Panc1 (cell line): Measurements from ENCODE around the gene FOXJ2. TPM values are rescaled to one million over a fixed set of nuclear protein-coding genes. Genes with fewer than 3 reads are reported as not detected.

Experiments
- ATAC-seq: fragments of 200-7000 bp; cut with Tn5 transposase; 2 replicates; pipeline ENCODE4 v1.9.1; 2020; ENCODE audit warnings: mild to moderate bottlenecking, moderate library complexity
- BruUV-seq: library from RNA; stranded (reverse); fragments of 400-500 nt; replicated peaks from 2 replicates; lab custom pipeline; 2021; lab: Mats Ljungman, UMichigan
- CTCF ChIA-PET: fragments of 300-600 bp; sonication (Branson Sonifier 250); formaldehyde crosslinking; loops from one replicate; lab custom pipeline; 2022; ENCODE audit warnings: antibody characterized with exemption; lab: Charles Lee
- POLR2A ChIA-PET: fragments of 300-600 bp; sonication (Branson Sonifier 250); formaldehyde crosslinking; loops from one replicate; lab custom pipeline; 2022; ENCODE audit warnings: antibody characterized with exemption; lab: Charles Lee
- DNase-seq: peaks from one replicate; pipeline ENCODE4 v3.0.0-alpha.2; 2010; ENCODE audit warnings: low read depth, low spot score
- H3K27ac ChIP-seq: 2 replicates; pipeline ENCODE4 v1.5.1; 2011; ENCODE audit warnings: mild to moderate bottlenecking, low read length, inconsistent platforms
- H3K27me3 ChIP-seq: fragments of 200-500 bp; sonication (Bioruptor generic); 2 replicates; pipeline ENCODE4 v1.6.0; 2014; ENCODE audit warnings: low read length, inconsistent platforms; ENCODE audit not compliant: control insufficient read depth, insufficient read depth
- H3K36me3 ChIP-seq: fragments of 200-500 bp; sonication (Bioruptor generic); 2 replicates; pipeline ENCODE4 v1.5.1; 2014; ENCODE audit warnings: inconsistent platforms, mild to moderate bottlenecking, low read length, moderate library complexity; ENCODE audit not compliant: control insufficient read depth, insufficient read depth
- H3K4me1 ChIP-seq: 2 replicates; pipeline ENCODE4 v1.5.1; 2011; ENCODE audit warnings: inconsistent platforms, mild to moderate bottlenecking, low read length, moderate library complexity; ENCODE audit not compliant: control insufficient read depth, insufficient read depth
- H3K4me3 ChIP-seq, 2 experiments: 2 replicates each; pipeline ENCODE4 v1.5.1; 2011 to 2012; ENCODE audit warnings: low read depth in 2 of 2, low read length in 2 of 2, mild to moderate bottlenecking in 2 of 2, inconsistent platforms in 1 of 2, moderate library complexity in 1 of 2
- H3K9me3 ChIP-seq: fragments of 200-500 bp; sonication (Bioruptor generic); 2 replicates; pipeline ENCODE4 v1.5.1; 2014; ENCODE audit warnings: low read depth, mild to moderate bottlenecking, inconsistent platforms, low read length, moderate library complexity; ENCODE audit not compliant: control insufficient read depth, insufficient read depth
- POLR2AphosphoS5 ChIP-seq: IDR thresholded peaks from 2 replicates; pipeline ENCODE4 v1.6.1; 2012; ENCODE audit warnings: mild to moderate bottlenecking, low read depth, low read length, moderate library complexity
- SIN3A ChIP-seq: IDR thresholded peaks from 2 replicates; pipeline ENCODE4 v1.6.1; 2012; ENCODE audit warnings: low read depth, mild to moderate bottlenecking, low read length, moderate library complexity, borderline replicate concordance; ENCODE audit not compliant: insufficient read depth
- TCF7L2 ChIP-seq: IDR thresholded peaks from 2 replicates; pipeline ENCODE4 v1.6.1; 2011; ENCODE audit warnings: mild to moderate bottlenecking, low read depth, low read length, inconsistent platforms
- in situ Hi-C: cut with HindIII; loops from 2 replicates; pipeline ENCODE4 v1.10.0; 2016; ENCODE audit warnings: low sequenced_read_pairs, low pct_unique_long_range_greater_than_20kb
- intact Hi-C: fragments of 100-400 bp; cut with micrococcal nuclease; formaldehyde crosslinking; loops from one replicate; pipeline ENCODE4 v1.10.0; 2022; ENCODE audit not compliant: unreplicated experiment
- total RNA-seq: library from RNA; stranded (reverse); gene quantifications from one replicate; pipeline ENCODE4 v1.2.1, GENCODE V29; 2021; ENCODE audit not compliant: unreplicated experiment
- TF ChIP-seq, protein P1 (sequence below): fragments of 450-650 bp; IDR thresholded peaks from 2 replicates; pipeline ENCODE4 v1.5.1; 2017; ENCODE audit warnings: mild to moderate bottlenecking
- TF ChIP-seq, protein P2 (sequence below), 2 experiments: IDR thresholded peaks; 2 replicates each; pipeline ENCODE4 v1.6.1; 2011 to 2012; ENCODE audit warnings: low read depth in 2 of 2, control low read depth in 1 of 2, low read length in 1 of 2, mild to moderate bottlenecking in 1 of 2, moderate library complexity in 1 of 2; ENCODE audit not compliant: insufficient read depth in 1 of 2

FOXJ2 gene
- total RNA-seq, 1 experiment from 2014 or later: 10.9 TPM

DNA sequence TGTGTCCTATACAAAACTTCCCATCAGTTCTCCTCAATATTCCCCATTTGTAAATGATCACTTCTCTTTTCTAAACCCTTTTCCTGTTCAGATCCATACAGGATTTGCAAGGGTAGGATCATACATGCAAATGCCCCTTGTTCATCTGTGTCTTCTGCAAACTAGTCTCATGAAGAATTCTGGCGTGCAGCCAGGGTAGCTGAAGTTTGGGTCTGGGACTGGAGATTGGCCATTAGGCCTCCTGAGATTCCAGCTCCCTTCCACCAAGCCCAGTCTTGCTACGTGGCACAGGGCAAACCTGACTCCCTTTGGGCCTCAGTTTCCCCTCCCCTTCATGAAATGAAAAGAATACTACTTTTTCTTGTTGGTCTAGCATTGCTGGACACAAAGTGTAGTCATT lies 22.3 kb downstream of the FOXJ2 start:
- DNase-seq: no peak
- TF ChIP-seq POLR2AphosphoS5 (no peak), SIN3A (no peak), TCF7L2 (no peak)
- TF ChIP-seq, protein P1, sequence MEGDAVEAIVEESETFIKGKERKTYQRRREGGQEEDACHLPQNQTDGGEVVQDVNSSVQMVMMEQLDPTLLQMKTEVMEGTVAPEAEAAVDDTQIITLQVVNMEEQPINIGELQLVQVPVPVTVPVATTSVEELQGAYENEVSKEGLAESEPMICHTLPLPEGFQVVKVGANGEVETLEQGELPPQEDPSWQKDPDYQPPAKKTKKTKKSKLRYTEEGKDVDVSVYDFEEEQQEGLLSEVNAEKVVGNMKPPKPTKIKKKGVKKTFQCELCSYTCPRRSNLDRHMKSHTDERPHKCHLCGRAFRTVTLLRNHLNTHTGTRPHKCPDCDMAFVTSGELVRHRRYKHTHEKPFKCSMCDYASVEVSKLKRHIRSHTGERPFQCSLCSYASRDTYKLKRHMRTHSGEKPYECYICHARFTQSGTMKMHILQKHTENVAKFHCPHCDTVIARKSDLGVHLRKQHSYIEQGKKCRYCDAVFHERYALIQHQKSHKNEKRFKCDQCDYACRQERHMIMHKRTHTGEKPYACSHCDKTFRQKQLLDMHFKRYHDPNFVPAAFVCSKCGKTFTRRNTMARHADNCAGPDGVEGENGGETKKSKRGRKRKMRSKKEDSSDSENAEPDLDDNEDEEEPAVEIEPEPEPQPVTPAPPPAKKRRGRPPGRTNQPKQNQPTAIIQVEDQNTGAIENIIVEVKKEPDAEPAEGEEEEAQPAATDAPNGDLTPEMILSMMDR: no peak
- TF ChIP-seq, protein P2, sequence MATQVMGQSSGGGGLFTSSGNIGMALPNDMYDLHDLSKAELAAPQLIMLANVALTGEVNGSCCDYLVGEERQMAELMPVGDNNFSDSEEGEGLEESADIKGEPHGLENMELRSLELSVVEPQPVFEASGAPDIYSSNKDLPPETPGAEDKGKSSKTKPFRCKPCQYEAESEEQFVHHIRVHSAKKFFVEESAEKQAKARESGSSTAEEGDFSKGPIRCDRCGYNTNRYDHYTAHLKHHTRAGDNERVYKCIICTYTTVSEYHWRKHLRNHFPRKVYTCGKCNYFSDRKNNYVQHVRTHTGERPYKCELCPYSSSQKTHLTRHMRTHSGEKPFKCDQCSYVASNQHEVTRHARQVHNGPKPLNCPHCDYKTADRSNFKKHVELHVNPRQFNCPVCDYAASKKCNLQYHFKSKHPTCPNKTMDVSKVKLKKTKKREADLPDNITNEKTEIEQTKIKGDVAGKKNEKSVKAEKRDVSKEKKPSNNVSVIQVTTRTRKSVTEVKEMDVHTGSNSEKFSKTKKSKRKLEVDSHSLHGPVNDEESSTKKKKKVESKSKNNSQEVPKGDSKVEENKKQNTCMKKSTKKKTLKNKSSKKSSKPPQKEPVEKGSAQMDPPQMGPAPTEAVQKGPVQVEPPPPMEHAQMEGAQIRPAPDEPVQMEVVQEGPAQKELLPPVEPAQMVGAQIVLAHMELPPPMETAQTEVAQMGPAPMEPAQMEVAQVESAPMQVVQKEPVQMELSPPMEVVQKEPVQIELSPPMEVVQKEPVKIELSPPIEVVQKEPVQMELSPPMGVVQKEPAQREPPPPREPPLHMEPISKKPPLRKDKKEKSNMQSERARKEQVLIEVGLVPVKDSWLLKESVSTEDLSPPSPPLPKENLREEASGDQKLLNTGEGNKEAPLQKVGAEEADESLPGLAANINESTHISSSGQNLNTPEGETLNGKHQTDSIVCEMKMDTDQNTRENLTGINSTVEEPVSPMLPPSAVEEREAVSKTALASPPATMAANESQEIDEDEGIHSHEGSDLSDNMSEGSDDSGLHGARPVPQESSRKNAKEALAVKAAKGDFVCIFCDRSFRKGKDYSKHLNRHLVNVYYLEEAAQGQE (IDR thresholded peaks at IDR 0.05; ENCODE audit: insufficient read depth in 1 of 2, low read depth in 2 of 2, low read length in 1 of 2): no peak
- ATAC-seq: no peak
- intact Hi-C loops (no loop called here), in situ Hi-C loops (no loop called here)
- BruUV-seq: no TSS peak
- POLR2A ChIA-PET: no interaction called here
- H3K9me3 ChIP-seq: no peaks in the 10 kb centered on the region
- no peak overlapping the region for H3K27ac ChIP-seq
- no peaks in the 10 kb centered on the region for H3K27me3 ChIP-seq
- CTCF ChIA-PET: no interaction called here
- H3K4me1 ChIP-seq: no peaks in the 10 kb centered on the region
- no peaks in the 10 kb centered on the region for H3K36me3 ChIP-seq
- H3K4me3 ChIP-seq: no peak overlapping the region

DNA sequence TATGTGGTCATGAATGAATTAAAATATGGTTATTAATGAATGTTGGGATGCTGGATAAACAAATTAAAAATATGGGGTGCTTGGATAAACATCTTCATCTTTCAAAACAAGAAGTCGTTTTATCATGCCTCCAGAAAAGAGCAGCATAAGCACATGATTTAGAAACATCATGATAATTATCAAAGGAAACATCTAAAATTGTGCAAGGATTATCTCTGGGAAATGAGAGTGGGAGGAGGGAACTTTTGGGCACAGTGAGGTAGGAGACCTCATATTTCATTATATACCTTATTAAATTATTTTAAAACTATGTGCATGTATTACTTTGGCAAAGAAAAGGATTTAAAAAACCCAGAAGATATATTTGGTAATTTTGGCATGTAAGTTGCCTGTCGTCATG lies 24.8 kb downstream of the FOXJ2 start:
- no peak overlapping the region for H3K27ac ChIP-seq
- H3K36me3 ChIP-seq: no peaks in the 10 kb centered on the region
- H3K27me3 ChIP-seq: no peaks in the 10 kb centered on the region
- TF ChIP-seq, protein P2 (IDR thresholded peaks at IDR 0.05; ENCODE audit: insufficient read depth in 1 of 2, low read depth in 2 of 2, low read length in 1 of 2): no peak
- TF ChIP-seq POLR2AphosphoS5 (no peak), SIN3A (no peak), TCF7L2 (no peak)
- TF ChIP-seq, protein P1: no peak
- H3K4me3 ChIP-seq: no peak overlapping the region
- no peaks in the 10 kb centered on the region for H3K4me1 ChIP-seq
- ATAC-seq (no peak), DNase-seq (no peak)
- ChIA-PET CTCF (no interaction called here), POLR2A (no interaction called here)
- no TSS peak for BruUV-seq
- in situ Hi-C loops (no loop called here), intact Hi-C loops (no loop called here)
- no peaks in the 10 kb centered on the region for H3K9me3 ChIP-seq
